ENCODE data around the gene FGF6.

DNA sequence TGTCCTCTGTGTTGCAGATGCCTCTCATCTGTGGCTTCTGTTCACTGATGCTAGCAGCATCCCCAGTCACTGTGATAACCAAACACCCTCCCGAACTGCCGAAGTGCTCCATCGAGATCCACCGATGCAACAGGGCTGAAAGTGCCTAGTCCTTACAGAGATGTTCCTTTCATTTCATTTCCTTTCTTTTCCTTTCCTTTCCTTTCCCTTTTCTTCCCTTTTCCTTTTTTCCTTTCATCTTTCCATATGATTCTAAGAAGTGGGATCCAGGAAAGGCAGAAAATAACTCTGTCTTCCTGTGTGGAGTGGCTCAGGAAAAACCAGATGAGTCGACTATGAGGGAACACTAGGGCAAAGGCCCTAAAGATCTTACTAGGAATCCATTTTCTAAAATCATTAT, 26.7 kb downstream of the FGF6 start:
- TF ChIP-seq, protein P1, sequence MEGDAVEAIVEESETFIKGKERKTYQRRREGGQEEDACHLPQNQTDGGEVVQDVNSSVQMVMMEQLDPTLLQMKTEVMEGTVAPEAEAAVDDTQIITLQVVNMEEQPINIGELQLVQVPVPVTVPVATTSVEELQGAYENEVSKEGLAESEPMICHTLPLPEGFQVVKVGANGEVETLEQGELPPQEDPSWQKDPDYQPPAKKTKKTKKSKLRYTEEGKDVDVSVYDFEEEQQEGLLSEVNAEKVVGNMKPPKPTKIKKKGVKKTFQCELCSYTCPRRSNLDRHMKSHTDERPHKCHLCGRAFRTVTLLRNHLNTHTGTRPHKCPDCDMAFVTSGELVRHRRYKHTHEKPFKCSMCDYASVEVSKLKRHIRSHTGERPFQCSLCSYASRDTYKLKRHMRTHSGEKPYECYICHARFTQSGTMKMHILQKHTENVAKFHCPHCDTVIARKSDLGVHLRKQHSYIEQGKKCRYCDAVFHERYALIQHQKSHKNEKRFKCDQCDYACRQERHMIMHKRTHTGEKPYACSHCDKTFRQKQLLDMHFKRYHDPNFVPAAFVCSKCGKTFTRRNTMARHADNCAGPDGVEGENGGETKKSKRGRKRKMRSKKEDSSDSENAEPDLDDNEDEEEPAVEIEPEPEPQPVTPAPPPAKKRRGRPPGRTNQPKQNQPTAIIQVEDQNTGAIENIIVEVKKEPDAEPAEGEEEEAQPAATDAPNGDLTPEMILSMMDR (conservative IDR thresholded peaks at IDR 0.05 in 1 of 2, IDR thresholded peaks at IDR 0.05 in 1 of 2; ENCODE audit: low read depth in 1 of 2, low read length in 2 of 2) = no peak
- TF ChIP-seq EZH2 (IDR thresholded peaks at IDR 0.05; ENCODE audit: low read length, missing control alignments) = no peak

Data from fibroblast of lung (primary cell).